GM12878 (cell line): ENCODE measurements around the gene RAB40B. TPM values are rescaled to one million over a fixed set of nuclear protein-coding genes. Genes with fewer than 3 reads are reported as not detected.

ENCODE experiments used
- HDAC6 ChIP-seq: fragments of 200-600 bp; sonication (generic); IDR thresholded peaks from one replicate; pipeline ENCODE4 v1.8.0; 2017; ENCODE audit warnings: antibody characterized with exemption; ENCODE audit not compliant: unreplicated experiment
- KLF5 ChIP-seq: fragments of 450-650 bp; IDR thresholded peaks from 2 replicates; pipeline ENCODE4 v1.6.1; 2014; ENCODE audit warnings: mild to moderate bottlenecking; ENCODE audit not compliant: partially characterized antibody
- POLR2A ChIP-seq: IDR thresholded peaks from 2 replicates; pipeline ENCODE4 v1.6.1; 2011; ENCODE audit warnings: low read depth, mild to moderate bottlenecking, low read length
- RB1 ChIP-seq: fragments of 450-650 bp; formaldehyde crosslinking; IDR thresholded peaks from 2 replicates; pipeline ENCODE4 v1.6.1; 2017; ENCODE audit warnings: mild to moderate bottlenecking, borderline replicate concordance
- RBBP5 ChIP-seq: fragments of 200-600 bp; sonication (generic); conservative IDR thresholded peaks from 2 replicates; pipeline ENCODE4 v1.6.1; 2016
- SKIL ChIP-seq: fragments of 450-650 bp; IDR thresholded peaks from 2 replicates; pipeline ENCODE4 v1.6.1; 2017; ENCODE audit warnings: mild to moderate bottlenecking, low read depth, inconsistent platforms; ENCODE audit not compliant: poor library complexity, severe bottlenecking
- polyA plus RNA-seq, 11 experiments: library from polyadenylated mRNA; depleted of rRNA in 4 of 11; unstranded in 6 of 11; stranded (reverse) in 5 of 11; fragments of >200 nt; fragmentation: Nextera tagmentation in 4 of 11; fragmentation: Illumina TruSeq in 1 of 11; extraction: Ambion mirVana in 4 of 11; extraction: Trizol in 1 of 11; gene quantifications; 1 replicate in 1 of 11; 2 replicates in 10 of 11; pipeline versions ENCODE4 v1.2.1 to v1.2.3, GENCODE V29; 2011 to 2016; ENCODE audit warnings: inconsistent platforms in 2 of 11, missing spikeins in 2 of 11, low read depth in 1 of 11
- total RNA-seq, 4 experiments: library from RNA; depleted of rRNA in 3 of 4; stranded (reverse); fragments of >200 nt in 3 of 4; fragmentation: Illumina TruSeq in 1 of 4; extraction: Trizol in 1 of 4; gene quantifications; 2 replicates each; pipeline versions ENCODE4 v1.2.1 to v1.2.3, GENCODE V29; 2013 to 2021
- TF ChIP-seq, protein P1 (sequence below): fragments of 450-650 bp; IDR thresholded peaks from 2 replicates; pipeline ENCODE4 v1.6.1; 2017; ENCODE audit warnings: mild to moderate bottlenecking

RAB40B gene
- total and polyA plus RNA-seq, 10 of the 15 experiments (the other 5 are each of a cell fraction or from before 2014, with no cell fraction given): 0.06 to 2.8 (median 1.4) TPM

DNA sequence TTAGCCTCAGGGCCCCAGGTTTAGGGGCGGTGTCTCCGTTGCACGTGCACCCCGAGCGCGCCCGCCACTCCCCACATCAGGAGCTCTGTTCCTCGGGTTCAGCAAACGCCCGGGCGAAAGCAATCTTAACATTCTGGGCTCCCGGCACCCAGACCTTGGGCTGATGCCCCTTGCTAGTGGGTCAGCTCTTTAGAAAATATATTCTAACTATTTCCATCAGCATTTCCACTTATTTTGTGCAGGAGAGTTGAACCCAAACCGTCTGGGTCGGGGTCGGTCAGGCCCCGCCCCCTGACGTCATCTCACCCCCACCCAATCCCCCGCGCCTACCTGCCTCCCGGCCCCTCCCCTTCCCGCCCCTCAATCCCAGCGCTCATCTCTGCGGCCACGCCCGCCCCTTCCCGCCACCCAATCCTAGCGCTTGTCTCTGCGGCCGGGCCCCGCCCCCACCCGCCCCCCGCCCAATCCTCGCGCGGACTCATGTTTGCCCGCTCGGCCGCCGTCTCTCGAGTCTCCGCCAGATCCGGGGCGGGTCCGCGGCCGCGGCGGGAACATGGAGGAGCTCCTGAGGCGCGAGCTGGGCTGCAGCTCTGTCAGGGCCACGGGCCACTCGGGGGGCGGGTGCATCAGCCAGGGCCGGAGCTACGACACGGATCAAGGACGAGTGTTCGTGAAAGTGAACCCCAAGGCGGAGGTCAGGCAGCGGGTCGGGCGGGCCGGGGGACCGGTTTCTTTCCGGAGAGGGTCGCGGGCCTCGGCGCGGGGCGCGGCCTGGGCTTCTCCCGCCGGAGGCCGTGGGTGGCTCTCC lies 17.9 kb upstream of the RAB40B start, which contains the start of gene FN3KRP (continued):
- no peak for TF ChIP-seq SKIL
- TF ChIP-seq RBBP5: no peak
- no peak for TF ChIP-seq KLF5
- TF ChIP-seq HDAC6: no peak
- TF ChIP-seq RB1: peak; percentile 82; the same call in 1 of the 2 replicates
- TF ChIP-seq, protein P1, sequence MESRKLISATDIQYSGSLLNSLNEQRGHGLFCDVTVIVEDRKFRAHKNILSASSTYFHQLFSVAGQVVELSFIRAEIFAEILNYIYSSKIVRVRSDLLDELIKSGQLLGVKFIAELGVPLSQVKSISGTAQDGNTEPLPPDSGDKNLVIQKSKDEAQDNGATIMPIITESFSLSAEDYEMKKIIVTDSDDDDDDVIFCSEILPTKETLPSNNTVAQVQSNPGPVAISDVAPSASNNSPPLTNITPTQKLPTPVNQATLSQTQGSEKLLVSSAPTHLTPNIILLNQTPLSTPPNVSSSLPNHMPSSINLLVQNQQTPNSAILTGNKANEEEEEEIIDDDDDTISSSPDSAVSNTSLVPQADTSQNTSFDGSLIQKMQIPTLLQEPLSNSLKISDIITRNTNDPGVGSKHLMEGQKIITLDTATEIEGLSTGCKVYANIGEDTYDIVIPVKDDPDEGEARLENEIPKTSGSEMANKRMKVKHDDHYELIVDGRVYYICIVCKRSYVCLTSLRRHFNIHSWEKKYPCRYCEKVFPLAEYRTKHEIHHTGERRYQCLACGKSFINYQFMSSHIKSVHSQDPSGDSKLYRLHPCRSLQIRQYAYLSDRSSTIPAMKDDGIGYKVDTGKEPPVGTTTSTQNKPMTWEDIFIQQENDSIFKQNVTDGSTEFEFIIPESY: no peak
- peak; percentile 93 for TF ChIP-seq POLR2A
